ENCODE results near the gene TCP1.

DNA sequence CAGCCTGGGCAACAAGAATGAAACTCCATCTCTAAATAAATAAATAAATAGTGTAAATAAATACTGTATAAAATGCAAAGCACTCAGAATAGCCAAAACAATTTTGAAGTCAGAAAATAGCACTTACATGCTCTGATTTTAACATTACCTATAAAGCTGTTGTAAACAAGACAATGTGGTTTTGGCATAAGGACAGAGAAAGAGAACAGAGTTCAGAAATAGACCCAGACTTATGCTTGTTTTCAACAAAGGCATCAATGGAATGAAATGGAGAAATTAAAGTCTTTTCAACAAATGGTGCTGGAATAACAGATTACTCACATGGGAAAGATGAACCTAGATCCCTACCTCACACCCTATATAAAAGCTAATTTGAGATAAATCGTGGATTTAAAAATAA lies 17.2 kb downstream of the TCP1 start:
- TF ChIP-seq POLR2A (IDR thresholded peaks at IDR 0.05) (no peak), CTCF (IDR thresholded peaks at IDR 0.05) (no peak)
